ENCODE measurements around the gene QPRT. TPM values are rescaled to one million over a fixed set of nuclear protein-coding genes. Genes with fewer than 3 reads are reported as not detected.
"Not testable (repeated sequence)": the region's sequence is repeated elsewhere in the genome, so short reads cannot be mapped to it uniquely, and the experiment has no call there.

QPRT gene
- total and polyA plus RNA-seq, 2 donors (not counting 1 experiment from before 2014, with no cell fraction given): 27.7 to 94.0 TPM

GRCh38 chr16:29686740-29687332 lies 7.9 kb downstream of the QPRT start:
- Histone ChIP-seq H3K4me2 (ENCODE audit: extremely low read depth, insufficient read depth, low read length) (no peak overlapping the region), H3K27ac (ENCODE audit: insufficient read depth, low read length) (no peak overlapping the region), H4K20me1 (ENCODE audit: control insufficient read depth, extremely low read depth, insufficient read depth, low read length) (no peaks in the 10 kb centered on the region), H3K27me3 (ENCODE audit: control insufficient read depth, insufficient read depth, low read length) (no peaks in the 10 kb centered on the region), H3K9me3 (ENCODE audit: control insufficient read depth, insufficient read depth, low read depth, low read length) (no peaks in the 10 kb centered on the region), H3K9ac (ENCODE audit: insufficient read depth, low read length) (no peak overlapping the region), H2AFZ (ENCODE audit: low read length) (no peak overlapping the region), H3K79me2 (ENCODE audit: control insufficient read depth, insufficient read depth, low read length) (no peaks in the 10 kb centered on the region), H3K4me1 (ENCODE audit: control insufficient read depth, extremely low read depth, insufficient read depth, low read length) (no peaks in the 10 kb centered on the region), H3K36me3 (ENCODE audit: control insufficient read depth, insufficient read depth, low read length) (no peaks in the 10 kb centered on the region), H3K4me3 (replicated peaks in 1 of 4; ENCODE audit: control extremely low read depth in 1 of 4, insufficient read depth in 1 of 4, low read depth in 3 of 4, low read length in 4 of 4) (no peak overlapping the region)
- no peak for DNase-seq (ENCODE audit: low read depth in 2 of 2)
- TF ChIP-seq CTCF (conservative IDR thresholded peaks at IDR 0.05 in 1 of 2, IDR thresholded peaks at IDR 0.05 in 1 of 2; ENCODE audit: low read depth in 1 of 2, low read length in 2 of 2) (no peak), EZH2 (IDR thresholded peaks at IDR 0.05; ENCODE audit: low read length, missing control alignments) (no peak)

- H3K27ac ChIP-seq (ENCODE audit: insufficient read depth, low read length): no peak overlapping the region
- H2AFZ ChIP-seq (ENCODE audit: low read length): no peak overlapping the region
- H3K9ac ChIP-seq (ENCODE audit: insufficient read depth, low read length): no peak overlapping the region
- no peak overlapping the region for H3K4me2 ChIP-seq (ENCODE audit: extremely low read depth, insufficient read depth, low read length)
- TF ChIP-seq CTCF (conservative IDR thresholded peaks at IDR 0.05 in 1 of 2, IDR thresholded peaks at IDR 0.05 in 1 of 2; ENCODE audit: low read depth in 1 of 2, low read length in 2 of 2) (no peak), EZH2 (IDR thresholded peaks at IDR 0.05; ENCODE audit: low read length, missing control alignments) (no peak)
- no peaks in the 10 kb centered on the region for H3K79me2 ChIP-seq (ENCODE audit: control insufficient read depth, insufficient read depth, low read length)
- no peaks in the 10 kb centered on the region for H4K20me1 ChIP-seq (ENCODE audit: control insufficient read depth, extremely low read depth, insufficient read depth, low read length)
- H3K9me3 ChIP-seq (ENCODE audit: control insufficient read depth, insufficient read depth, low read depth, low read length): no peaks in the 10 kb centered on the region
- H3K4me1 ChIP-seq (ENCODE audit: control insufficient read depth, extremely low read depth, insufficient read depth, low read length): no peaks in the 10 kb centered on the region
- no peak for DNase-seq (ENCODE audit: low read depth in 2 of 2)
- no peak overlapping the region for H3K4me3 ChIP-seq (replicated peaks in 1 of 4; ENCODE audit: control extremely low read depth in 1 of 4, insufficient read depth in 1 of 4, low read depth in 3 of 4, low read length in 4 of 4)
- no peaks in the 10 kb centered on the region for H3K27me3 ChIP-seq (ENCODE audit: control insufficient read depth, insufficient read depth, low read length)
- H3K36me3 ChIP-seq (ENCODE audit: control insufficient read depth, insufficient read depth, low read length): no peaks in the 10 kb centered on the region
These were observed 8.8 kb downstream of the QPRT start for GRCh38 chr16:29687755-29688154.

GRCh38 chr16:29688172-29688571 lies 9.2 kb downstream of the QPRT start:
- no peaks in the 10 kb centered on the region for H3K9me3 ChIP-seq (ENCODE audit: control insufficient read depth, insufficient read depth, low read depth, low read length)
- no peak overlapping the region for H3K4me2 ChIP-seq (ENCODE audit: extremely low read depth, insufficient read depth, low read length)
- no peak for DNase-seq (ENCODE audit: low read depth in 2 of 2)
- no peak overlapping the region for H2AFZ ChIP-seq (ENCODE audit: low read length)
- no peaks in the 10 kb centered on the region for H3K27me3 ChIP-seq (ENCODE audit: control insufficient read depth, insufficient read depth, low read length)
- no peaks in the 10 kb centered on the region for H3K79me2 ChIP-seq (ENCODE audit: control insufficient read depth, insufficient read depth, low read length)
- H3K4me1 ChIP-seq (ENCODE audit: control insufficient read depth, extremely low read depth, insufficient read depth, low read length): no peaks in the 10 kb centered on the region
- H3K9ac ChIP-seq (ENCODE audit: insufficient read depth, low read length): no peak overlapping the region
- no peaks in the 10 kb centered on the region for H4K20me1 ChIP-seq (ENCODE audit: control insufficient read depth, extremely low read depth, insufficient read depth, low read length)
- no peaks in the 10 kb centered on the region for H3K36me3 ChIP-seq (ENCODE audit: control insufficient read depth, insufficient read depth, low read length)
- TF ChIP-seq CTCF (conservative IDR thresholded peaks at IDR 0.05 in 1 of 2, IDR thresholded peaks at IDR 0.05 in 1 of 2; ENCODE audit: low read depth in 1 of 2, low read length in 2 of 2): no peak
- TF ChIP-seq EZH2 (IDR thresholded peaks at IDR 0.05; ENCODE audit: low read length, missing control alignments): no peak
- no peak overlapping the region for H3K27ac ChIP-seq (ENCODE audit: insufficient read depth, low read length)
- no peak overlapping the region for H3K4me3 ChIP-seq (replicated peaks in 1 of 4; ENCODE audit: control extremely low read depth in 1 of 4, insufficient read depth in 1 of 4, low read depth in 3 of 4, low read length in 4 of 4)

GRCh38 chr16:29689490-29690351 lies 10.7 kb downstream of the QPRT start:
- not testable (repeated sequence) for H3K27ac ChIP-seq (ENCODE audit: insufficient read depth, low read length); H3K36me3 ChIP-seq (ENCODE audit: control insufficient read depth, insufficient read depth, low read length); H3K9me3 ChIP-seq (ENCODE audit: control insufficient read depth, insufficient read depth, low read depth, low read length); H3K4me2 ChIP-seq (ENCODE audit: extremely low read depth, insufficient read depth, low read length); DNase-seq (ENCODE audit: low read depth in 2 of 2); H4K20me1 ChIP-seq (ENCODE audit: control insufficient read depth, extremely low read depth, insufficient read depth, low read length); H3K79me2 ChIP-seq (ENCODE audit: control insufficient read depth, insufficient read depth, low read length); H2AFZ ChIP-seq (ENCODE audit: low read length); H3K4me3 ChIP-seq (replicated peaks in 1 of 4; ENCODE audit: control extremely low read depth in 1 of 4, insufficient read depth in 1 of 4, low read depth in 3 of 4, low read length in 4 of 4); H3K9ac ChIP-seq (ENCODE audit: insufficient read depth, low read length); H3K4me1 ChIP-seq (ENCODE audit: control insufficient read depth, extremely low read depth, insufficient read depth, low read length); H3K27me3 ChIP-seq (ENCODE audit: control insufficient read depth, insufficient read depth, low read length)
